Upper lobe of left lung (tissue), 6 donors: ENCODE results near the gene FYB2. TPM values are rescaled to one million over a fixed set of nuclear protein-coding genes. Genes with fewer than 3 reads are reported as not detected.
A peak's percentile ranks its signal among the peaks of the same experiment; 100 is the strongest.

ENCODE experiments used
- ATAC-seq, 2 donors: fragments of 200-7000 bp; cut with Tn5 transposase; one replicate each; pipeline ENCODE4 v1.9.1; 2022; ENCODE audit warnings: mild to moderate bottlenecking in 2 of 2, moderate library complexity in 2 of 2; ENCODE audit not compliant: low FRiP score in 2 of 2
- DNase-seq, 2 donors: peaks; one replicate each; pipeline ENCODE4 v3.0.0-alpha.2; 2019 to 2020
- H3K27ac ChIP-seq, 4 donors: fragments of 200-600 bp; sonication (generic); one replicate each; pipeline ENCODE4 v1.5.1; 2016 to 2019
- H3K27me3 ChIP-seq, 4 donors: fragments of 200-600 bp; sonication (generic); one replicate each; pipeline ENCODE4 v1.5.1; 2017 to 2019
- H3K36me3 ChIP-seq, 4 donors: fragments of 200-600 bp; sonication (generic); one replicate each; pipeline ENCODE4 v1.5.1; 2016 to 2019
- H3K4me1 ChIP-seq, 4 donors: fragments of 200-600 bp; sonication (generic); one replicate each; pipeline ENCODE4 v1.5.1; 2018 to 2019
- H3K4me3 ChIP-seq, 4 donors: fragments of 200-600 bp; sonication (generic); one replicate each; pipeline ENCODE4 v1.5.1; 2017 to 2019; ENCODE audit warnings: mild to moderate bottlenecking in 2 of 4, moderate library complexity in 1 of 4
- H3K9me3 ChIP-seq, 4 donors: fragments of 200-600 bp; sonication (generic); one replicate each; pipeline ENCODE4 v1.5.1; 2018 to 2019
- CTCF ChIP-seq, 6 experiments: fragments of 450-650 bp in 4 of 6; fragments of 200-600 bp in 2 of 6; sonication (generic) in 2 of 6; IDR thresholded peaks; one replicate each; pipeline ENCODE4 v1.5.1; 2016 to 2019; ENCODE audit warnings: antibody characterized with exemption in 6 of 6
- EP300 ChIP-seq, 4 donors: sonication (generic); formaldehyde crosslinking; IDR thresholded peaks; one replicate each; pipeline ENCODE4 v1.5.1; 2017; ENCODE audit warnings: antibody characterized with exemption in 4 of 4, control low read depth in 2 of 4
- POLR2A ChIP-seq, 4 donors: fragments of 450-650 bp; IDR thresholded peaks; one replicate each; pipeline ENCODE4 v1.5.1; 2016 to 2017; ENCODE audit warnings: antibody characterized with exemption in 4 of 4, mild to moderate bottlenecking in 2 of 4
- POLR2AphosphoS5 ChIP-seq, 2 donors: sonication (generic); formaldehyde crosslinking; IDR thresholded peaks; one replicate each; pipeline ENCODE4 v1.5.1; 2017; ENCODE audit warnings: antibody characterized with exemption in 2 of 2
- WGBS, 2 donors: methylation state at CpG; one replicate each; pipeline ENCODE4 v1.1.5; 2017 to 2018; 5-methylcytosine and 5-hydroxymethylcytosine counted together
- total RNA-seq, 6 donors: library from RNA; depleted of rRNA in 4 of 6; stranded (reverse); fragments of >200 nt in 4 of 6; gene quantifications; one replicate each; pipeline versions ENCODE4 v1.1.0 to v1.2.1, GENCODE V29; 2016 to 2021
- donor health status: DM: no; HTN: no; CAD: no; lungs with moderate emphysema.
- donor health status: DM: no; HTN: yes; CAD: no; lungs with severe emphysema.

Gene FYB2
- total RNA-seq, 6 donors from 2014 or later = 1.2 to 43.2 (median 7.2) TPM

GRCh38 chr1:56821462-56821797, 2.2 kb upstream of the FYB2 start:
- Histone ChIP-seq H3K27me3 (no peaks in the 10 kb centered on the region), H3K4me1 (peaks cover 5 to 9% (median 8%) of the 10 kb centered on the region in 4 donors), H3K9me3 (no peaks in the 10 kb centered on the region), H3K27ac (no peak overlapping the region), H3K36me3 (no peaks in the 10 kb centered on the region), H3K4me3 (no peak overlapping the region)
- TF ChIP-seq POLR2AphosphoS5 (IDR thresholded peaks at IDR 0.05) (no peak), POLR2A (IDR thresholded peaks at IDR 0.05) (no peak), CTCF (IDR thresholded peaks at IDR 0.05) (no peak), EP300 (IDR thresholded peaks at IDR 0.05) (no peak)
- 0% methylated on average over 1 of the region's 1 CpG for WGBS, 2 donors
- ATAC-seq (no peak), DNase-seq (no peak)

- 18% methylated on average over 5 to 7 of the region's 7 CpGs for WGBS, 2 donors
- DNase-seq (peak; percentile 9 to 73), ATAC-seq (peak; percentile 75 to 77)
- no peaks in the 10 kb centered on the region for H3K36me3 ChIP-seq
- TF ChIP-seq CTCF (IDR thresholded peaks at IDR 0.05) (peak; percentile 78 to 90 (median 85)), POLR2A (IDR thresholded peaks at IDR 0.05) (no peak)
- H3K4me1 ChIP-seq = peaks cover 5 to 9% (median 8%) of the 10 kb centered on the region in 4 donors
- H3K27ac ChIP-seq = no peak overlapping the region
- H3K9me3 ChIP-seq = no peaks in the 10 kb centered on the region
- H3K4me3 ChIP-seq = no peak overlapping the region
- H3K27me3 ChIP-seq = no peaks in the 10 kb centered on the region
Measured at GRCh38 chr1:56820755-56821461, 1.7 kb upstream of the FYB2 start.

- Histone ChIP-seq H3K9me3 (no peaks in the 10 kb centered on the region), H3K27ac (peak overlapping the region in 2 of 4 donors; percentile 39 to 53), H3K36me3 (no peaks in the 10 kb centered on the region), H3K4me3 (no peak overlapping the region), H3K4me1 (peaks cover 5 to 9% (median 8%) of the 10 kb centered on the region in 4 donors), H3K27me3 (no peaks in the 10 kb centered on the region)
- DNase-seq (no peak), ATAC-seq (no peak)
- 70 to 80% methylated on average over 6 of the region's 6 CpGs for WGBS, 2 donors
- no peak for TF ChIP-seq CTCF (IDR thresholded peaks at IDR 0.05)
- no peak for TF ChIP-seq POLR2AphosphoS5 (IDR thresholded peaks at IDR 0.05)
- TF ChIP-seq POLR2A (IDR thresholded peaks at IDR 0.05) = no peak
- TF ChIP-seq EP300 (IDR thresholded peaks at IDR 0.05) = no peak
Measured at GRCh38 chr1:56817716-56818463, 1.3 kb downstream of the FYB2 start.

GRCh38 chr1:56816909-56817308, 2.3 kb downstream of the FYB2 start:
- Histone ChIP-seq H3K27me3 (no peaks in the 10 kb centered on the region), H3K9me3 (no peaks in the 10 kb centered on the region), H3K4me3 (no peak overlapping the region), H3K36me3 (no peaks in the 10 kb centered on the region), H3K4me1 (peaks cover 5 to 9% (median 8%) of the 10 kb centered on the region in 4 donors), H3K27ac (no peak overlapping the region)
- TF ChIP-seq CTCF (IDR thresholded peaks at IDR 0.05) = no peak
- ATAC-seq (no peak), DNase-seq (no peak)
- WGBS, 2 donors = 57 to 62% methylated on average over 4 of the region's 4 CpGs
